Stomach smooth muscle (tissue), 2 donors: ENCODE data around the gene BAIAP2L1.

Experiments
- H3K27ac ChIP-seq: one replicate; pipeline ENCODE4 v1.7.0; 2013; ENCODE audit warnings: mild to moderate bottlenecking, low read length, inconsistent platforms
- H3K27me3 ChIP-seq, 2 donors: one replicate each; pipeline ENCODE4 v1.7.0; 2013; ENCODE audit warnings: low read length in 2 of 2; ENCODE audit not compliant: insufficient read depth in 2 of 2, control insufficient read depth in 1 of 2
- H3K36me3 ChIP-seq, 2 donors: one replicate each; pipeline ENCODE4 v1.7.0; 2013; ENCODE audit warnings: low read length in 2 of 2; ENCODE audit not compliant: control insufficient read depth in 2 of 2, insufficient read depth in 2 of 2
- H3K4me1 ChIP-seq: one replicate; pipeline ENCODE4 v1.7.0; 2013; ENCODE audit warnings: low read length; ENCODE audit not compliant: control insufficient read depth, insufficient read depth
- H3K4me3 ChIP-seq, 2 donors: one replicate each; pipeline ENCODE4 v1.7.0; 2013; ENCODE audit warnings: low read length in 2 of 2
- H3K9ac ChIP-seq, 2 donors: one replicate each; pipeline ENCODE4 v1.7.0; 2013; ENCODE audit warnings: low read length in 2 of 2, mild to moderate bottlenecking in 1 of 2
- H3K9me3 ChIP-seq, 2 donors: one replicate each; pipeline ENCODE4 v1.7.0; 2013; ENCODE audit warnings: low read length in 2 of 2; ENCODE audit not compliant: control insufficient read depth in 2 of 2
- donor health status: healthy.
- donor health status: Pancreatic carcinoma.

BAIAP2L1 gene

DNA sequence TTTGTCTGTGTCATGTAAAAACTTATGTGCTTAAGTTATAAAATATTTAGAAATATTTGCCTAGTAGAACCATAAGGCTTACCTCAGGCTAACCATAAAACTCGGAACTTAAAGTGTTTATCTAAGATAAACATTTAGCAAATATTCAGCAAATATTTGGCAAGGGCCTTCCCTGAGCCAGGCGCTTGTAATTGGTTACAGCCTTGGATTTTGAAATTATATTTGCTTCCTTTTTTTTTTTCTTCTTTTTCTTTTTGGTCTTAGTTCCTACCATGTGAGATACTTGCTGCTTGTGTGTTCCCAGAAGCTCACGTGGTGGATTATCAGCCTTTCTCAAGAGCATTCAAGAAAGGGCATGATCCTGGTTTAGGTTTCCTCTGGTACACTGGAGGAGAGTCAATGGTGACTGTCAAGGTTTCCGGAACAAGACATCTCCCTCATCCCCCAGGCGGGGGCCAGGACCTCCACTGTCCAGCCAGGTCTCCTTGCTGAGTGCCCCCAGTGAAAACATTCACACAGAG, 124.6 kb downstream of the BAIAP2L1 start:
- Histone ChIP-seq H3K36me3 (no peaks in the 10 kb centered on the region), H3K9me3 (no peaks in the 10 kb centered on the region), H3K27ac (no peak overlapping the region), H3K4me3 (no peak overlapping the region), H3K9ac (no peak overlapping the region), H3K27me3 (no peaks in the 10 kb centered on the region), H3K4me1 (peaks cover 11% of the 10 kb centered on the region)

DNA sequence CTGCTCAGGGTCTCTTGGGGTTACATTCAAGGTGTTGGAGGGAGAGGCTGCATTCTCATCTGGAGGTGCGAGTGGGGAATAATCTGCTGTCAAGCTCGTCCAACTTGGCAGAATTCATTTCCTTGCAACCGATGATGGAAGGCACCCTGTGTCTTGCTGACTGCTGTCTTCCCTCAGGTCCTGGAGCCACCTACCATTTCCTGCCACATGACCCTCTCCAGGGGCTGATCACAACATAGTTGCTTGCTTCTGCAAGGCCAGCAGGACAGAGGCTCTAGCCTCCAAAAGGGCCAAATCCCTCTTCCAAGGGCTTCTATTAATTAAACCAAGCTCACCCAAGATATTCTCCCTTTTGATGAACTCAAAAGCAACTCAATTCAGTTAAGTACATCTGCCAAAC, 133.6 kb downstream of the BAIAP2L1 start:
- no peak overlapping the region for H3K9ac ChIP-seq
- no peaks in the 10 kb centered on the region for H3K9me3 ChIP-seq
- no peak overlapping the region for H3K27ac ChIP-seq
- no peaks in the 10 kb centered on the region for H3K27me3 ChIP-seq
- H3K4me3 ChIP-seq, result no peak overlapping the region
- no peaks in the 10 kb centered on the region for H3K36me3 ChIP-seq
- H3K4me1 ChIP-seq, result no peaks in the 10 kb centered on the region

DNA sequence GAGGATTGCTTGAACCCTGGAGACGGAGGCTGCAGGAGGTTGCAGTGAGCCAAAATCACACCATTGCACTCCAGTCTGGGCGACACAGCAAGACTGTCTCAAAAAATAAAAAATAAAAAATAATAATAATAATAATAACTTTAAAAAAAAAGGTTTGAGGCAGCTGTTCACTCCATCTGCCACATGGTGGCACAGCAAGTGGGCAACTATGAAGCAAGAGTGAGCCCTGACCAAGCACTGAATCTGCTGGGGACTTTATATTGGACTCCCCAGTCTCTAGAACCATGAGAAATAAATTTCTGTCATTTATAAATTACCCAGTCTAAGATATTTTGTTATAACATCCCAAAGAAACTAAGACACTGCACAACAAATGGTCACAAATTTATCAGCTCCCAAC, 134.1 kb downstream of the BAIAP2L1 start:
- no peaks in the 10 kb centered on the region for H3K4me1 ChIP-seq
- H3K9me3 ChIP-seq, result no peaks in the 10 kb centered on the region
- H3K27ac ChIP-seq, result no peak overlapping the region
- no peaks in the 10 kb centered on the region for H3K27me3 ChIP-seq
- no peak overlapping the region for H3K9ac ChIP-seq
- H3K36me3 ChIP-seq, result no peaks in the 10 kb centered on the region
- no peak overlapping the region for H3K4me3 ChIP-seq

DNA sequence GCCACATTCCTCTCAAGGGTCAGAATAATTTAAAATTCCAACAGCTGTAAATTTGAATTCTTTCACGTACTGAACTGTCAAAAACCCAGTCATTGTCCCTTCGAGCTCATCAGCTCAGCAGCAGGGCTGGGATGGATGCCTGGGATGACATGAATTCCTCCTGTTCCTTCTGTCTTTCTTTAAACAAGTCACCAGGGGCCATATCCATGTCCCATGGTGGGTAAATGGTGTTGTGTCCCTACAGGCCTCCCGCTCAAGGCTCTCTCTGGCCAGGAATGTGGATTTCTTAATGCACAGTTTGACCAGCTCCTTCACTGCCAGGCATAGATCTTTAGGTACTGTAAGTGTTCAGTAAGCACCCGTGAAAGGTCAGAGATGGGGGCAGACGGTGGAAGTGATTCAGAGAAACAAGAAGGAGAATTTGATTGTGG, 135.0 kb downstream of the BAIAP2L1 start:
- Histone ChIP-seq H3K9me3 (no peaks in the 10 kb centered on the region), H3K4me3 (no peak overlapping the region), H3K9ac (no peak overlapping the region), H3K36me3 (peaks cover 3 to 4% of the 10 kb centered on the region in 2 donors), H3K27ac (no peak overlapping the region), H3K4me1 (no peaks in the 10 kb centered on the region), H3K27me3 (no peaks in the 10 kb centered on the region)

DNA sequence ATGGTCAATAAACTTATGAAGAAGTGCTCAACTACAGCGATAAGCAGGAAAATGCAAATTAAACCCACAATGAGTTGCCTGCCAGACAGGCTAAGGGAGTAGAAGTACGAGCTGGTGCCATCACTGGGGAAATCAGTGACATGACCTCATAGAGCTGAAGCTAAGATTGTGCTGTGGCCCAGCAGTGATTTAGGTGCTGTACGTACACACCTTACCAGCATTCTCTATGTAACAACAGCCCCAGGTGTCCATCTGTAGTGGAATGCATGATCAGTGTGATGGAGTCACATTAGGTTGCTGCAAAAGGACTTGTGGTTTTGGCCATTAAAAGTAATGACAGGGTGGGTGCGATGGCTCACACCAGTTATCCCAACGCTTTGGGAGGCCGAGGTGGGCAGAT, 143.2 kb downstream of the BAIAP2L1 start:
- Histone ChIP-seq H3K27me3 (no peaks in the 10 kb centered on the region), H3K4me1 (peaks cover 6% of the 10 kb centered on the region), H3K36me3 (peaks cover 6 to 7% of the 10 kb centered on the region in 2 donors)

DNA sequence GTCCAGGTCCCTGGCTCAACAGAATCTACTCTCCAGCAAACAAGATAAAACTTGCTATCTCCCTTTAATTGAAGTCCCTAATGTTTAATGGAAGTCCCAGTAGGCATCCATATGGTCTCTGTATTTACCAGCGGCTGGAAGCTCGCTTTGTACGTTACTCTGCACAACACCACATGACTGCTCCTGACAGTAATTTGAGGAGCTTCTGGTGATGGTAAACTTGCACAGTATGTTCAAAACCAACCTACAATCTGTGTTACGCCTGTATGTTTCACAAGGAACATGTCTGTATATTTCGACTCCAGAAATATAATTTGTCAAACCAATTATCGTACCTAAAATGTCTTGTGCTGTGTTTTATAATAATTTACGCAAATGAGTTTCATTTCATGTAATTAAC, 144.5 kb downstream of the BAIAP2L1 start:
- no peak overlapping the region for H3K9ac ChIP-seq
- H3K27me3 ChIP-seq, result no peaks in the 10 kb centered on the region
- no peak overlapping the region for H3K27ac ChIP-seq
- H3K9me3 ChIP-seq, result no peaks in the 10 kb centered on the region
- peaks cover 12% of the 10 kb centered on the region for H3K4me1 ChIP-seq
- no peak overlapping the region for H3K4me3 ChIP-seq
- H3K36me3 ChIP-seq, result peaks cover 4 to 6% of the 10 kb centered on the region in 2 donors

More for the DNA sequence above, 143.2 kb downstream of the BAIAP2L1 start:
- no peaks in the 10 kb centered on the region for H3K9me3 ChIP-seq
- no peak overlapping the region for H3K4me3 ChIP-seq
- H3K9ac ChIP-seq, result no peak overlapping the region
- H3K27ac ChIP-seq, result no peak overlapping the region

DNA sequence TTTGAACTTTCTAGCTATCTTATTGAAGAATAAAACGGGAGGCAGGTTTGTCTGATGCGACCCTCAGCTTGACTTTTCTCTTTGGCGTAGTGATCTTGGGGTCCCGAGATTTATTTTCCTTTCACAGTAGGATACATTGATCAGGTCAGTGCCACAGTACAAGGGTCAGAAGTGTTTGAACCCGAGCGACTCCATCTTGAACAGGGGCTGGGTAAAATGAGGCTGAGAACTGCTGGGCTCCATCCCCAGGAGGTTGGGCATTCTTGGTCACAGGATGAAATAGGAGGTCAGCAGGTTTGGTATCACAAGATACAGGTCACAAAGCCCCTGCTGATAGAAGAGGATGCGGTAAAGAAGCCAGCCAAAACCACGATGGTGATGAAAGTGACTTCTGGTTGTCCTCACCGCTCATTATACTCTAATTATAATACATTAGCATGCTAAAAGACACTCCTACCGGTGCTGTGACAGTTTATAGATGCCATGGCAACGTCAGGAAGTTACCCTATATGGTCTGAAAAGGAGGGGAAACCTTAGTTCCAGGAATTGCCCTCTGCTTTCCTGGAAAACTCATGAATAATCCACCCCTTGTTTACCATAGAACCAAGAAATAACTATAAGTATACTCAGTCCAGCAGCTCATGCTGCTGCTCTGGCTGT, 145.8 kb downstream of the BAIAP2L1 start:
- Histone ChIP-seq H3K27ac (no peak overlapping the region), H3K9ac (no peak overlapping the region), H3K36me3 (peaks cover 2 to 3% of the 10 kb centered on the region in 2 donors), H3K27me3 (no peaks in the 10 kb centered on the region), H3K4me1 (peaks cover 20% of the 10 kb centered on the region), H3K4me3 (no peak overlapping the region), H3K9me3 (no peaks in the 10 kb centered on the region)

DNA sequence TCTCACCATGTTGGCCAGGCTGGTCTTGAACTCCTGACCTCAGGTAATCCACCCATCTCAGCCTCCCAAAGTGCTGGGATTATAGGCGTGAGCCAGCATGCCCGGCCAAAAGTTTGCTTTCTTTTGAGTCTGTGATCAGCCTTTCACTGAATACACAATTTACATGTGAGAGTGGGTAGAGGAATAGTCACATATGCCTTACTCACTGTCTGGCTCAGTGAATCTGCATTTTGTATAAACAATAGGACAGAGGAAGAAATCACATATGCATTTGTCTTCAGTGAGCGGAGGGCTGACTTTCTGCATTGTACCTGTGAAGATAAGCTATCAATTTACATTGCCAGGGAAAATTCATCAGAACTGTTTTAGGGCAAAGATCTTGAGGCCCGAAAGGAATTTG, 146.4 kb downstream of the BAIAP2L1 start:
- Histone ChIP-seq H3K36me3 (peaks cover 2 to 3% of the 10 kb centered on the region in 2 donors), H3K9me3 (no peaks in the 10 kb centered on the region), H3K27ac (no peak overlapping the region), H3K27me3 (no peaks in the 10 kb centered on the region), H3K9ac (no peak overlapping the region), H3K4me1 (peaks cover 20% of the 10 kb centered on the region), H3K4me3 (no peak overlapping the region)

DNA sequence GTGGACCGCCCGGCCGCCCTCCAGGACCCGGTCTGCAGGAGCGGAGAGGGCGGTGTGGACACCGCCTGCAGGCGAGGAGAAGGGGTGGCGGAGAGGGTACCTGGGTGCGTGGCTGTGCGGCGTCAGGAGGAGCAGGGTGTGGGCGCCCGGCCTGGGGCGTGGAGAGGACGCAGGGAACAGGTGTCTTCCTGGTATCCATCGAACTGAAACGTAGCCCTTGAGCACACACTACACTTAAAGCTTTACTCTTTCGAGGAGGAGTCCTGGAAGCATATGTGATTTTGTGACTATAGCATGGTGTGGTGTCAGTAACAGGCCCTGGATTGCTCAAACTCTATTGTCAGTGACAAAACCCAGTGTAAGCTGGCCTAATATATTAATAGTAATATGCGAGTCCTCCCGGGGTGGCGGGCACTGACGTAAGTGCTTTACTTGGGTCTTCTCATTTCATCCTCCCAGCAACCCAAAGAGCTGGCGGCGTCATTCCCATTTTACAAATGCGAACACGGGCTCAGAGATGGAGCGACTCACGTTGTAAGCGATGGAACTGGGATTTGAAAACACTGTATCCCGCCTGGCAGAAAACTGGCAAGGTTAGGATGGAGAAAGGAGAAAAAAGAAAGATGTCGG, 148.3 kb downstream of the BAIAP2L1 start:
- Histone ChIP-seq H3K9me3 (no peaks in the 10 kb centered on the region), H3K4me1 (peaks cover 23% of the 10 kb centered on the region), H3K9ac (peak overlapping the region; percentile 70 to 75), H3K36me3 (peaks cover under 1 to 2% of the 10 kb centered on the region in 2 donors), H3K27ac (peak overlapping the region; percentile 67), H3K4me3 (peak overlapping the region; percentile 89 to 97), H3K27me3 (no peaks in the 10 kb centered on the region)

DNA sequence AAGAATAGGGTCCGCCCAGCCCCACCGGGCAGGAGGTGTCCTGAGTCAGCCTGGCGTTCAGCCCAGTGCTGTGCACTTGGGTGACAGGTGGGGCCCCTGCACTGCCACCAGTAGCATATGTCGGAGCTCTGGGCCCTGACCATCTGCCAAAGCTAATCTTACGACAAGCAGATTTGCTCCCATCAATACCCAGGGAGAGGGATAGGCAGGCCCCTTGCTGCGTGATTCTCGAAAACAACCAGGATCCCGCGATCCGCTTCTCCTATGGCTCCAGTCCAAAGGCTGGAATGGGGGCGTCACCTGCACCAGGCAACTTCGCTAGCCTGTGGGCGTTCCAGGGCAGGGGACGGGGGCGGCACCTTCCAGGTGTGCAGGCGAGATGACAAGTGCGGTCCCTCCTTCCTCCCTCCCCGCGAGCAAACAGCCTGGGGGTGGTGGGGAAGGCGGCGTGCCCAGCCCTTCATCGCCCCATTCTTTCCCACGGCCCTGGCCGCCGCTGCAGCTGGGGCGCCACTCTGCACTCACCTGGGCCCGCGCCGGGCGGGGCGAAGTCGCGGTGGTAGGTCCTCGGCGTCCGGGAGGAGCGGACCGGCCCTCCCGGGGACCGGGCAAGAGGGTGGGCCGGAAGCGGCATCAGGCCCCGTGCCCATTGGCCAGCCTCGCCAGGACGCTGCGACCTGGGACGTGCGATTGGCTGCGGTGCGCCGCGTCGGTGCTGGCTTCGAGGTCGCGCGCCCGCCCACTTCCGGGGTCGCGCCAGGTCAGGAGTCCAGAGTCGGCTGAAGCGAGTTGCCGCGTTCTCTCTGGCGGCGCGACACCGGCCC, 149.1 kb downstream of the BAIAP2L1 start, which contains the start of gene TECPR1:
TSS of gene TECPR1 (minus strand) at position 632 of the 824 bp plus-strand sequence. CDS start 6,086 bp downstream, outside the sequence.
- H3K36me3 ChIP-seq, result peaks cover 0 to 2% of the 10 kb centered on the region in 2 donors
- no peaks in the 10 kb centered on the region for H3K9me3 ChIP-seq
- peak within 1 kb of the TSS; percentile 77 to 83 for H3K9ac ChIP-seq

More for the DNA sequence above, 149.1 kb downstream of the BAIAP2L1 start, which contains the start of gene TECPR1:
- peak within 1 kb of the TSS; percentile 67 for H3K27ac ChIP-seq
- H3K27me3 ChIP-seq, result no peaks in the 10 kb centered on the region
- H3K4me1 ChIP-seq, result peaks cover 23% of the 10 kb centered on the region
- peak within 1 kb of the TSS; percentile 89 to 97 for H3K4me3 ChIP-seq
